Endothelial cell of umbilical vein (primary cell): ENCODE data around the gene MATCAP1. TPM values are rescaled to one million over a fixed set of nuclear protein-coding genes. Genes with fewer than 3 reads are reported as not detected.

Experiments used
- BruUV-seq: library from RNA; stranded (reverse); fragments of 400-500 nt; replicated peaks from 2 replicates; lab custom pipeline; 2021; lab: Mats Ljungman, UMichigan
- CTCF ChIA-PET: fragments of 300-600, 350-600 bp; sonication (Branson Sonifier 250); formaldehyde crosslinking; loops from one replicate; lab custom pipeline; 2021; ENCODE audit warnings: antibody characterized with exemption, inconsistent platforms; lab: Charles Lee
- POLR2A ChIA-PET: fragments of 300-600, 350-600 bp; sonication (Branson Sonifier 250); formaldehyde crosslinking; loops from one replicate; lab custom pipeline; 2021; ENCODE audit warnings: antibody characterized with exemption, inconsistent platforms; lab: Charles Lee
- DNase-seq: peaks from one replicate; pipeline ENCODE4 v3.0.0-alpha.2; 2011; ENCODE audit warnings: low read depth, low spot score
- FAIRE-seq: peaks from 2 replicates; lab custom pipeline; 2011; peaks lifted over from hg19 to GRCh38; lab: Jason Lieb, UNC
- H2AFZ ChIP-seq: 2 replicates; pipeline ENCODE4 v1.6.0; 2012; ENCODE audit warnings: low read depth, low read length, control low read depth, inconsistent platforms
- H3K27ac ChIP-seq: 2 replicates; pipeline ENCODE4 v1.5.1; 2011; ENCODE audit warnings: low read depth, mild to moderate bottlenecking, control low read depth, low read length, moderate library complexity; ENCODE audit not compliant: insufficient read depth
- H3K27me3 ChIP-seq, 2 experiments: 2 replicates each; pipeline versions ENCODE4 v1.6.0 to v1.6.1; 2011; ENCODE audit warnings: low read length in 2 of 2, mixed read lengths in 1 of 2; ENCODE audit not compliant: control insufficient read depth in 2 of 2, insufficient read depth in 2 of 2
- H3K36me3 ChIP-seq, 2 experiments: 2 replicates in 1 of 2; 3 replicates in 1 of 2; pipeline ENCODE4 v1.5.1; 2011; ENCODE audit warnings: low read length in 2 of 2, mild to moderate bottlenecking in 1 of 2, moderate library complexity in 1 of 2; ENCODE audit not compliant: control insufficient read depth in 2 of 2, insufficient read depth in 2 of 2; ENCODE audit errors: extremely low read depth in 1 of 2
- H3K4me1 ChIP-seq: 3 replicates; pipeline ENCODE4 v1.5.1; 2011; ENCODE audit warnings: mild to moderate bottlenecking, low read length; ENCODE audit not compliant: control insufficient read depth, insufficient read depth; ENCODE audit errors: extremely low read depth
- H3K4me2 ChIP-seq: 2 replicates; pipeline ENCODE4 v1.6.1; 2011; ENCODE audit warnings: low read length, control low read depth, mixed read lengths; ENCODE audit not compliant: insufficient read depth
- H3K4me3 ChIP-seq, 3 experiments: fragments of 200-600 bp in 1 of 3; sonication (generic), shearing (Covaris generic) in 1 of 3; replicated peaks in 1 of 3; 2 replicates each; pipeline ENCODE4 v1.5.1; 2011 to 2016; ENCODE audit warnings: control low read depth in 3 of 3, low read length in 3 of 3, mild to moderate bottlenecking in 2 of 3, inconsistent platforms in 1 of 3, low read depth in 1 of 3, moderate library complexity in 1 of 3; ENCODE audit not compliant: insufficient read depth in 1 of 3
- H3K79me2 ChIP-seq: 2 replicates; pipeline ENCODE4 v1.6.0; 2012; ENCODE audit warnings: low read length, inconsistent platforms; ENCODE audit not compliant: control insufficient read depth, insufficient read depth
- H3K9ac ChIP-seq: replicated peaks from 2 replicates; pipeline ENCODE3; 2011; ENCODE audit warnings: low read length, control low read depth; ENCODE audit not compliant: insufficient read depth; ENCODE audit errors: extremely low read depth
- H3K9me1 ChIP-seq: replicated peaks from 3 replicates; pipeline ENCODE4 v1.6.0; 2011; ENCODE audit warnings: mild to moderate bottlenecking, low read length; ENCODE audit not compliant: control insufficient read depth, insufficient read depth; ENCODE audit errors: extremely low read depth
- H3K9me3 ChIP-seq: replicated peaks from 2 replicates; pipeline ENCODE4 v1.5.1; 2012; ENCODE audit warnings: low read length, inconsistent platforms; ENCODE audit not compliant: control insufficient read depth, insufficient read depth
- H4K20me1 ChIP-seq: replicated peaks from 2 replicates; pipeline ENCODE3; 2011; ENCODE audit warnings: mild to moderate bottlenecking, low read length; ENCODE audit not compliant: control insufficient read depth, insufficient read depth; ENCODE audit errors: extremely low read depth
- CTCF ChIP-seq, 2 donors: IDR thresholded peaks; 1 replicate in 1 of 2; 2 replicates in 1 of 2; pipeline ENCODE4 v1.5.1; 2011; ENCODE audit warnings: low read length in 2 of 2, mild to moderate bottlenecking in 2 of 2, moderate library complexity in 2 of 2, control low read depth in 1 of 2, inconsistent platforms in 1 of 2, low read depth in 1 of 2; ENCODE audit not compliant: insufficient read depth in 1 of 2; ENCODE audit errors: extremely low read depth in 1 of 2
- EZH2 ChIP-seq: IDR thresholded peaks from 2 replicates; pipeline ENCODE4 v1.6.1; 2012; ENCODE audit warnings: borderline replicate concordance, low read depth, mild to moderate bottlenecking, moderate library complexity, low read length, inconsistent platforms; ENCODE audit not compliant: severe bottlenecking
- FOS ChIP-seq: IDR thresholded peaks from 2 replicates; pipeline ENCODE4 v1.6.1; 2011; ENCODE audit warnings: mild to moderate bottlenecking, low read length, moderate library complexity, borderline replicate concordance; ENCODE audit not compliant: insufficient read depth
- GATA2 ChIP-seq: IDR thresholded peaks from 2 replicates; pipeline ENCODE4 v1.7.0; 2011; ENCODE audit warnings: low read depth, mild to moderate bottlenecking, moderate library complexity, mixed read lengths, low read length; ENCODE audit not compliant: insufficient read length, insufficient read depth
- JUN ChIP-seq: IDR thresholded peaks from 2 replicates; pipeline ENCODE4 v1.6.1; 2011; ENCODE audit warnings: borderline replicate concordance, low read depth; ENCODE audit not compliant: insufficient read length, insufficient read depth
- MYC ChIP-seq: IDR thresholded peaks from one replicate; pipeline ENCODE4 v1.6.1; 2011; ENCODE audit warnings: mild to moderate bottlenecking, low read depth, low read length
- POLR2A ChIP-seq: IDR thresholded peaks from 2 replicates; pipeline ENCODE4 v1.6.1; 2012; ENCODE audit warnings: low read depth, mild to moderate bottlenecking, control low read depth, low read length
- POLR2AphosphoS5 ChIP-seq: IDR thresholded peaks from 2 replicates; pipeline ENCODE4 v1.6.1; 2012; ENCODE audit warnings: low read depth, mild to moderate bottlenecking, control low read depth, low read length, moderate library complexity; ENCODE audit not compliant: insufficient read depth
- dilution Hi-C: fragments of 300-500 bp; cut with MboI; formaldehyde crosslinking; loops from one replicate; pipeline ENCODE4 v1.15.0; 2019; ENCODE audit warnings: low sequenced_read_pairs; ENCODE audit not compliant: extremely low pct_ligation_motif_present
- intact Hi-C: fragments of 100-400 bp; cut with micrococcal nuclease; formaldehyde crosslinking; loops from one replicate; pipeline ENCODE4 v1.10.0; 2022
- polyA plus RNA-seq, 4 experiments: library from polyadenylated mRNA; depleted of rRNA in 3 of 4; stranded (reverse) in 3 of 4; unstranded in 1 of 4; fragments of >200 nt; gene quantifications; 2 replicates each; pipeline versions ENCODE4 v1.2.1 to v1.2.3, GENCODE V29; 2011 to 2012; ENCODE audit warnings: missing spikeins in 1 of 4
- total RNA-seq: library from RNA; stranded (reverse); gene quantifications from 2 replicates; pipeline ENCODE4 v1.2.3, GENCODE V29; 2021

Gene MATCAP1
- total and polyA plus RNA-seq, 2 donors (not counting 3 experiments of a cell fraction or from before 2014, with no cell fraction given), result 44.5 to 53.3 TPM

- no peaks in the 10 kb centered on the region for H3K79me2 ChIP-seq
- no TSS peak for BruUV-seq
- H3K36me3 ChIP-seq, result no peaks in the 10 kb centered on the region
- FAIRE-seq (no peak), DNase-seq (no peak)
- CTCF ChIA-PET, result interaction anchor here (1.5 kb wide), 1 partner anchor 13 kb away, joined by 3 read pairs; no protein-coding TSS in a partner anchor
- H3K9me1 ChIP-seq, result no peaks in the 10 kb centered on the region
- H3K27ac ChIP-seq, result no peak overlapping the region
- dilution Hi-C loops, result no loop called here
- no peak overlapping the region for H3K9ac ChIP-seq
- H3K9me3 ChIP-seq, result no peaks in the 10 kb centered on the region
- H3K4me2 ChIP-seq, result no peak overlapping the region
- TF ChIP-seq CTCF (IDR thresholded peaks at IDR 0.05; ENCODE audit: extremely low read depth in 1 of 2, insufficient read depth in 1 of 2, low read depth in 1 of 2, low read length in 2 of 2), result no peak
- TF ChIP-seq MYC, result no peak
- TF ChIP-seq POLR2A, result no peak
- TF ChIP-seq JUN, result no peak
- TF ChIP-seq EZH2, result no peak
- TF ChIP-seq FOS, result no peak
- no peak for TF ChIP-seq POLR2AphosphoS5
- no peak for TF ChIP-seq GATA2
- no peak overlapping the region for H2AFZ ChIP-seq
- H4K20me1 ChIP-seq, result no peaks in the 10 kb centered on the region
- peaks cover 22% of the 10 kb centered on the region for H3K4me1 ChIP-seq
- H3K27me3 ChIP-seq, result no peaks in the 10 kb centered on the region
- no peak overlapping the region for H3K4me3 ChIP-seq
- POLR2A ChIA-PET, result no interaction called here
- intact Hi-C loops, result loop anchor here (2.0 kb wide), 1 partner anchor 17 kb away; the partner anchor contains the start of gene ELMO3
These were observed 31.9 kb upstream of the MATCAP1 start for GRCh38 chr16:67215706-67216105.
